K562 (cell line): ENCODE results near the gene PLK5. TPM values are rescaled to one million over a fixed set of nuclear protein-coding genes. Genes with fewer than 3 reads are reported as not detected.

Experiments
- ATAC-seq: fragments of 200-7000 bp; cut with Tn5 transposase; 3 replicates; pipeline ENCODE4 v1.9.1; 2020; ENCODE audit warnings: moderate library complexity
- BruUV-seq: library from RNA; stranded (reverse); fragments of 400-500 nt; replicated peaks from 2 replicates; lab custom pipeline; 2021; lab: Mats Ljungman, UMichigan
- CTCF ChIA-PET: fragments of 300-600 bp; formaldehyde crosslinking; extraction: SDS; loops from one replicate; lab custom pipeline; 2021; ENCODE audit warnings: low intra/inter-chr PET ratio; lab: Yijun Ruan, JAX
- POLR2A ChIA-PET: fragments of 300-600, 350-650 bp; sonication (Branson Sonifier 250); formaldehyde crosslinking; extraction: SDS; loops from one replicate; lab custom pipeline; 2021; ENCODE audit warnings: antibody characterized with exemption, inconsistent platforms; lab: Yijun Ruan, JAX
- DNase-seq, 4 experiments: peaks; one replicate each; pipeline versions ENCODE4 v3.0.0 to v3.0.0-alpha.2; 2011 to 2018; ENCODE audit warnings: low spot score in 3 of 4, mixed read lengths in 3 of 4; ENCODE audit errors: extremely low read depth in 1 of 4
- FAIRE-seq: peaks from 2 replicates; lab custom pipeline; 2011; peaks lifted over from hg19 to GRCh38; lab: Jason Lieb, UNC
- H2AFZ ChIP-seq: 2 replicates; pipeline ENCODE4 v1.6.0; 2011; ENCODE audit warnings: low read depth, low read length, control low read depth, inconsistent platforms
- H3K27ac ChIP-seq: fragments of 200-600 bp; 3 replicates; pipeline ENCODE4 v1.8.0; 2011; ENCODE audit warnings: low read depth, mild to moderate bottlenecking, control low read depth, inconsistent platforms, low read length, moderate library complexity, mixed read lengths; ENCODE audit errors: extremely low read depth
- H3K27me3 ChIP-seq, 2 experiments: fragments of 300-600 bp in 1 of 2; 2 replicates in 1 of 2; 3 replicates in 1 of 2; pipeline versions ENCODE4 v1.6.0 to v1.8.0; 2011; ENCODE audit warnings: inconsistent platforms in 2 of 2, low read length in 2 of 2, mild to moderate bottlenecking in 1 of 2, mixed read lengths in 1 of 2, moderate library complexity in 1 of 2; ENCODE audit not compliant: control insufficient read depth in 2 of 2, insufficient read depth in 2 of 2
- H3K36me3 ChIP-seq: fragments of 300-600 bp; 3 replicates; pipeline ENCODE4 v1.8.0; 2011; ENCODE audit warnings: mild to moderate bottlenecking, low read length, inconsistent platforms; ENCODE audit not compliant: control insufficient read depth, insufficient read depth
- H3K4me1 ChIP-seq, 2 experiments: fragments of 200-600 bp in 1 of 2; replicated peaks in 1 of 2; 2 replicates in 1 of 2; 3 replicates in 1 of 2; pipeline versions ENCODE4 v1.5.1 to v1.8.0; 2011; ENCODE audit warnings: inconsistent platforms in 2 of 2, low read length in 2 of 2, mild to moderate bottlenecking in 1 of 2, mixed read lengths in 1 of 2, moderate library complexity in 1 of 2; ENCODE audit not compliant: control insufficient read depth in 2 of 2, insufficient read depth in 2 of 2
- H3K4me2 ChIP-seq: 2 replicates; pipeline ENCODE4 v1.6.1; 2011; ENCODE audit warnings: low read length, control low read depth, inconsistent platforms, mixed read lengths; ENCODE audit not compliant: insufficient read depth
- H3K4me3 ChIP-seq: fragments of 200-600 bp; sonication (generic), shearing (Covaris generic); 2 replicates; pipeline ENCODE4 v1.5.1; 2016; ENCODE audit warnings: control low read depth, inconsistent platforms
- H3K79me2 ChIP-seq: fragments of 200-600 bp; 3 replicates; pipeline ENCODE4 v1.8.0; 2011; ENCODE audit warnings: low read length, inconsistent platforms; ENCODE audit not compliant: control insufficient read depth, insufficient read depth
- H3K9ac ChIP-seq, 2 experiments: 2 replicates each; pipeline versions ENCODE4 v1.6.0 to v1.6.1; 2011; ENCODE audit warnings: low read depth in 2 of 2, low read length in 2 of 2, control low read depth in 1 of 2, inconsistent platforms in 1 of 2, mild to moderate bottlenecking in 1 of 2, mixed read lengths in 1 of 2; ENCODE audit not compliant: insufficient read depth in 1 of 2
- H3K9me1 ChIP-seq: one replicate; pipeline ENCODE4 v1.6.0; 2011; ENCODE audit warnings: inconsistent platforms, mild to moderate bottlenecking, low read length, moderate library complexity; ENCODE audit not compliant: control insufficient read depth, insufficient read depth
- H3K9me3 ChIP-seq: replicated peaks from 2 replicates; pipeline ENCODE4 v1.5.1; 2011; ENCODE audit warnings: low read depth, low read length, inconsistent platforms; ENCODE audit not compliant: control insufficient read depth, insufficient read depth
- H4K20me1 ChIP-seq: replicated peaks from 2 replicates; pipeline ENCODE4 v1.6.1; 2011; ENCODE audit warnings: low read length, inconsistent platforms, mixed read lengths; ENCODE audit not compliant: control insufficient read depth, insufficient read depth
- BCL6 ChIP-seq: fragments of 250-450 bp; sonication (Bioruptor Pico); IDR thresholded peaks from 2 replicates; pipeline ENCODE4 v1.4.0; 2020
- CHCHD3 ChIP-seq: fragments of 250-450 bp; sonication (Bioruptor Pico); IDR thresholded peaks from 2 replicates; pipeline ENCODE4 v2.1.2; 2022; ENCODE audit warnings: mild to moderate bottlenecking
- CTCFL ChIP-seq: IDR thresholded peaks from 2 replicates; pipeline ENCODE4 v1.6.1; 2011; ENCODE audit warnings: borderline replicate concordance, low read depth, mild to moderate bottlenecking, moderate library complexity, low read length; ENCODE audit not compliant: insufficient read depth, poor library complexity, severe bottlenecking
- ETV5 ChIP-seq: sonication (generic); formaldehyde crosslinking; IDR thresholded peaks from 2 replicates; pipeline ENCODE4 v1.4.0; 2020; ENCODE audit warnings: low read depth, mild to moderate bottlenecking, missing genetic modification reagents
- GTF2B ChIP-seq: IDR thresholded peaks from 2 replicates; pipeline ENCODE4 v1.6.1; 2011; ENCODE audit not compliant: insufficient read length; ENCODE audit errors: extremely low read depth
- KAT2B ChIP-seq: IDR thresholded peaks from one replicate; pipeline ENCODE4 v1.6.1; 2012; ENCODE audit warnings: low read depth, mild to moderate bottlenecking, control low read depth, inconsistent platforms, low read length, moderate library complexity
- KLF1 ChIP-seq: fragments of 450-650 bp; IDR thresholded peaks from 2 replicates; pipeline ENCODE4 v1.6.1; 2016; ENCODE audit warnings: missing genetic modification characterization, missing compliant biosample characterization
- NCOA1 ChIP-seq: fragments of 450-650 bp; IDR thresholded peaks from 2 replicates; pipeline ENCODE4 v1.6.1; 2016; ENCODE audit warnings: low read depth
- POLR2G ChIP-seq: fragments of 200-400 bp; formaldehyde crosslinking; IDR thresholded peaks from 2 replicates; pipeline ENCODE4 v1.6.1; 2017; ENCODE audit warnings: low read depth, mild to moderate bottlenecking, antibody characterized with exemption, low read length, moderate library complexity
- RB1 ChIP-seq: fragments of 450-650 bp; IDR thresholded peaks from 2 replicates; pipeline ENCODE4 v1.6.1; 2017; ENCODE audit warnings: low read depth, mild to moderate bottlenecking
- THRB ChIP-seq: fragments of 450-650 bp; formaldehyde crosslinking; conservative IDR thresholded peaks from 2 replicates; pipeline ENCODE4 v1.4.0; 2022; ENCODE audit warnings: mild to moderate bottlenecking, missing genetic modification characterization
- ZNF583 ChIP-seq: fragments of 250-450 bp; sonication (Bioruptor Pico); IDR thresholded peaks from 2 replicates; pipeline ENCODE4 v1.4.0; 2020
- ZNF780A ChIP-seq: fragments of 250-450 bp; sonication (Bioruptor Pico); IDR thresholded peaks from 2 replicates; pipeline ENCODE4 v1.5.0; 2021; ENCODE audit warnings: mild to moderate bottlenecking
- WGBS: fragments of 100-300 bp; shearing (Covaris generic); methylation state at CpG from one replicate; pipeline ENCODE4 v1.1.6; 2016; ENCODE audit warnings: low coverage, mixed read lengths; ENCODE audit not compliant: insufficient coverage; ENCODE audit errors: missing lambda C conversion rate; 5-methylcytosine and 5-hydroxymethylcytosine counted together
- in situ Hi-C: fragments of 300-500 bp; cut with MboI; formaldehyde crosslinking; loops from 4 replicates; pipeline ENCODE4 v1.15.0; 2018; ENCODE audit warnings: inconsistent platforms, mixed read lengths
- intact Hi-C: fragments of 100-400 bp; cut with micrococcal nuclease; formaldehyde crosslinking; loops from 2 replicates; pipeline ENCODE4 v1.14.2; 2022
- polyA plus RNA-seq, 8 experiments: library from polyadenylated mRNA; depleted of rRNA in 4 of 8; stranded (reverse) in 5 of 8; unstranded in 3 of 8; fragments of >200 nt; fragmentation: Nextera tagmentation in 2 of 8; fragmentation: Illumina TruSeq in 1 of 8; extraction: Ambion mirVana in 2 of 8; extraction: Trizol in 1 of 8; gene quantifications; 2 replicates each; pipeline versions ENCODE4 v1.2.1 to v1.2.3, GENCODE V29; 2011 to 2014; ENCODE audit warnings: inconsistent platforms in 1 of 8, missing spikeins in 1 of 8
- total RNA-seq, 7 experiments: library from RNA; depleted of rRNA in 6 of 7; stranded (reverse); fragments of >200 nt in 6 of 7; fragmentation: Illumina TruSeq in 2 of 7; extraction: Trizol in 2 of 7; gene quantifications; 2 replicates each; pipeline versions ENCODE4 v1.2.1 to v1.2.3, GENCODE V29; 2011 to 2021; ENCODE audit warnings: low replicate concordance in 1 of 7

The PLK5 gene
- total and polyA plus RNA-seq, 9 of the 15 experiments (the other 6 are each of a cell fraction or from before 2014, with no cell fraction given), result 0.04 to 0.23 (median 0.11) TPM; not detected in 5

DNA sequence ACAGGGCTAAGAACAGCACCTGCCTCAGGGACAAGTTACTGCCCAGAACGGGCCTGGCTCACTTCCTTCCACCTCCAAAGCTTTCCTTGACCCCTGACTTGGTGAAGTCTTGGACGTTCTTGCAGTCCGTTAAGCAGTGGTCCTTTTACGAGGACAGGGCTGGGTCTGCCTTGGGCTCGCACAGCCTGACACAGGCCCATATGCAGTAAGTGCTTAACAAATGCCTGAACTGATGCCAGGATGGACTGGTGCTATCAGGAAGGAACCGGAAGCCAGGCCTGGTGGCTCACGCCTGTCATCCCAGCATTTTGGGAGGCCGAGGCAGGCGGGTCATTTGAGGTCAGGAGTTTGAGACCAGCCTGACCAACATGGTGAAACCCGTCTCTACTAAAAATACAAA lies 1.8 kb upstream of the PLK5 start:
- ChIA-PET POLR2A (interaction anchor here (0.6 to 0.8 kb wide), 2 partner anchors 41 to 248 kb away, joined by 3 to 4 read pairs; no protein-coding TSS in a partner anchor), CTCF (no interaction called here)
- Histone ChIP-seq H3K9me1 (no peaks in the 10 kb centered on the region), H3K36me3 (no peaks in the 10 kb centered on the region), H4K20me1 (peaks cover 11% of the 10 kb centered on the region), H3K9ac (no peak overlapping the region), H3K4me1 (peaks cover 3 to 52% of the 10 kb centered on the region in 2 experiments; a peak in 3 of 5 replicates), H3K9me3 (no peaks in the 10 kb centered on the region), H3K4me2 (no peak overlapping the region), H3K27me3 (peaks cover 11 to 28% of the 10 kb centered on the region in 2 experiments; a peak in 4 of 5 replicates), H3K27ac (no peak overlapping the region), H3K4me3 (no peak overlapping the region), H2AFZ (no peak overlapping the region), H3K79me2 (no peaks in the 10 kb centered on the region)
- 35% methylated on average over 8 of the region's 10 CpGs for WGBS
- FAIRE-seq, result no peak
- DNase-seq, result no peak
- in situ Hi-C loops, result no loop called here
- intact Hi-C loops, result no loop called here
- TF ChIP-seq RB1, result no peak
- no peak for TF ChIP-seq NCOA1
- no peak for TF ChIP-seq POLR2G
- no peak for TF ChIP-seq ZNF583 (CRISPR knock-in tag)
- TF ChIP-seq KAT2B, result no peak
- no peak for TF ChIP-seq ZNF780A
- TF ChIP-seq GTF2B, result no peak
- TF ChIP-seq BCL6 (CRISPR knock-in tag), result no peak
- TF ChIP-seq THRB (CRISPR knock-in tag), result no peak
- TF ChIP-seq CHCHD3, result no peak
- no peak for TF ChIP-seq KLF1 (tag)
- no peak for TF ChIP-seq ETV5 (CRISPR knock-in tag)
- no peak for TF ChIP-seq CTCFL
- no TSS peak for BruUV-seq
- ATAC-seq, result no peak
